AG09319 (cell line): ENCODE data around the gene TTC23L.
A peak's percentile ranks its signal among the peaks of the same experiment; 100 is the strongest.

Source experiments
- DNase-seq: peaks from one replicate; pipeline ENCODE4 v3.0.0-alpha.2; 2010; ENCODE audit warnings: low read depth; ENCODE audit errors: extremely low read depth
- TF ChIP-seq, protein P1 (sequence below): IDR thresholded peaks from 2 replicates; pipeline ENCODE4 v1.5.1; 2011; ENCODE audit warnings: low read depth, mild to moderate bottlenecking, inconsistent platforms, low read length, moderate library complexity

Gene TTC23L

DNA sequence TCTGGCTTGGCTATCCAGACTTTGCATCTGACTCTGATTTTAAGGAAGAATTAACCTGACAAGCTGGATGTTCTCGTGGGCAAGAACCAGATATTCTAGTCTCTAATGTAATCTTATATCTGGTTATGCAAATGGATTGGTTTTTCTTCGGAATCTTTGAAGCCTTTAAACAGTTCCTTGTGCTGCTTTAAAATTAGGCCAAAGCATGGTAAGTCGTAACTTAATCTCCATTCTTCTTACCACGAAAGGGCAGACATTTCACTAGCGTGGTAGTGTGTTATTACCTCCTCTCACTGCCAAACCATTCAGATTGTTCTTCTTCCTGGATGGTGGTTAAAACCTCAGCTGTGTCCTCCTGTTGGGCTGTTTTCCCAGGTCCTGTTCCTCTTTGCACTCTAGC is 34.1 kb upstream of the TTC23L start:
- TF ChIP-seq, protein P1, sequence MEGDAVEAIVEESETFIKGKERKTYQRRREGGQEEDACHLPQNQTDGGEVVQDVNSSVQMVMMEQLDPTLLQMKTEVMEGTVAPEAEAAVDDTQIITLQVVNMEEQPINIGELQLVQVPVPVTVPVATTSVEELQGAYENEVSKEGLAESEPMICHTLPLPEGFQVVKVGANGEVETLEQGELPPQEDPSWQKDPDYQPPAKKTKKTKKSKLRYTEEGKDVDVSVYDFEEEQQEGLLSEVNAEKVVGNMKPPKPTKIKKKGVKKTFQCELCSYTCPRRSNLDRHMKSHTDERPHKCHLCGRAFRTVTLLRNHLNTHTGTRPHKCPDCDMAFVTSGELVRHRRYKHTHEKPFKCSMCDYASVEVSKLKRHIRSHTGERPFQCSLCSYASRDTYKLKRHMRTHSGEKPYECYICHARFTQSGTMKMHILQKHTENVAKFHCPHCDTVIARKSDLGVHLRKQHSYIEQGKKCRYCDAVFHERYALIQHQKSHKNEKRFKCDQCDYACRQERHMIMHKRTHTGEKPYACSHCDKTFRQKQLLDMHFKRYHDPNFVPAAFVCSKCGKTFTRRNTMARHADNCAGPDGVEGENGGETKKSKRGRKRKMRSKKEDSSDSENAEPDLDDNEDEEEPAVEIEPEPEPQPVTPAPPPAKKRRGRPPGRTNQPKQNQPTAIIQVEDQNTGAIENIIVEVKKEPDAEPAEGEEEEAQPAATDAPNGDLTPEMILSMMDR, result no peak
- DNase-seq, result peak; percentile 73

DNA sequence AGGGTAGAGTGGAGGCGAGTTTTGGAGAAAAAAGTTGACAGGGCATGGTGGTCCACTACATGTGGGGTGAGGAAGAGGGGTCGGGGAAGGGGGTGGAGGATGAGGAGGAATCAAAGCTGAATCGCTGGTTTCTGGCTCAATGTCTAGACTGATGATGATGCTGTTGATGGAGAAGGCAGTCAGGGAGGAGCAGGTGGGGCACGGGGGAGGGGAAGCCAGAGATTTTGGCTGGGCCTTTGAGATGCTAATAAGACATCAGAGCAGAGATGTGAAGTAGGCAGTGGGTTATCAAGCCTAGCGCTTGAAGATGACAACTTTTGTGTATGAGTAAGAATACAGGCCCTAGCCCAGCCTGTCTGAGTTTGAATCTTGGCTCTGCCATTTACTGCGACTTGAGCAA is 32.4 kb upstream of the TTC23L start:
- no peak for DNase-seq
- TF ChIP-seq, protein P1, result no peak

DNA sequence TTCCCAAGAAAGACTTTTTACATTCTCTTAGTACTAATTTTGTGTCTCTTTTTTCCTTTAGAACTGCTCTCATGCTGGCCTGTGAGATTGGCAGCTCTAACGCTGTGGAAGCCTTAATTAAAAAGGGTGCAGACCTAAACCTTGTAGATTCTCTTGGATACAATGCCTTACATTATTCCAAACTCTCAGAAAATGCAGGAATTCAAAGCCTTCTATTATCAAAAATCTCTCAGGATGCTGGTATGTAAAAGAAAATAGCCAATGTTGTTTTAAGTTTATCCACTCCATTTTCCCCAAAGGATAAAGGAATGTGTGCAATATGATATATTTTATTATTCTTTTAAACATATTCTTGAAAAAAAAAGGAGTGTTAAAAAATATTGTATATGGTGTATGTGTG is 27.3 kb upstream of the TTC23L start:
- TF ChIP-seq, protein P1, result no peak

DNA sequence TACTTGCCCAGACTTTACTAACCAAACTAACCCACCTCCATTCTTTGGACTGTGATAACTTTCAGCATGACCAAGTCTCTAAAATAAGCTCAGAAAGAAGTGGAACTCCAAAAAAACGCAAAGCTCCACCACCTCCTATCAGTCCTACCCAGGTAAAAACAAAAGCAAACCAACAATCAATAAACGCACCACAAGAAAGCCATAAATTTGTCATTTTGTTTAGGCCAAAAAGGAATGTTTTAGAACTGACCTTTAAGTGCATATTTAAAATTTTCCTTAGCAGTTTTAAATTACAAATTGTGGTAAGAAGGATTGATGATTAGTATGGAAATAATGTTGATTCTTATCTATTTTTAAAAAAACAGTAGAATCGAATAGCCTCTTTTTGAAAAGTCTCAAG is 25.5 kb upstream of the TTC23L start:
- TF ChIP-seq, protein P1, result no peak
- no peak for DNase-seq

More for the DNA sequence above, 27.3 kb upstream of the TTC23L start:
- DNase-seq, result no peak

DNA sequence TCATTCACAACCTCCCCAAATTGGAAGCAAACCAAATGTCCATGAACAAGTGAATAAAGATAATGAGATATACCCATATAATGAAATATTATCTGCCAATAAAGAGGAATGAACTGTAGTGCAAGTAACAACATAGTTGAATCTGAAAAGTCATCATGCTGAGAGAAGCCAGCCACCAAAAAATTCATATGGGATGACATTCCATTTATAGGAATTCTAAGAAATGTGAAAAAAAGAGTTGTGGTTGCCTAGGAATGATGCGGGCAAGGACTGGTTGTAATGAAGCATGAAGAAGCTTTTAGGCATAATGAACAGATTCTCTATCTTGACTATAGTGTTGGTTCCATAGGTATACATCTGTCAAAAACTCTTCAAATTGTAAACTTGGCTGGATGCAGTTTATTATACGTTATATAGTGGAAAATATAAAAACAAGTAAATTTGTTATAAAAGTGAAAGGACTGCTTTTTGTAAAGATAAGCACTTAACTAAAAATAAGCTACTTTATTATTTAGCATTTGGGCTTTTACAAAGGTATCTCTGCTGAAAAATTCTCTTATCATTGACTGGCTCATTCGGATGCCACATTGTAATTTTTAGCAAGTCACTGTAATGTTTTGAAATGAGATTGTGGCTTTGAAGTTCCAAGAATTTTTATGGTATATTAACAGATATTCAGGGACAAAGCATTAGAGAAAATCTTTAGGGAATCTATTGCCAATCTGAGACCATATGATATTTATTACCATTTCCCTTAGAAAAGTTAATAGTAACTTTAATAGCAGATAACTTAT is 21.2 kb upstream of the TTC23L start:
- DNase-seq, result no peak
- TF ChIP-seq, protein P1, result no peak

DNA sequence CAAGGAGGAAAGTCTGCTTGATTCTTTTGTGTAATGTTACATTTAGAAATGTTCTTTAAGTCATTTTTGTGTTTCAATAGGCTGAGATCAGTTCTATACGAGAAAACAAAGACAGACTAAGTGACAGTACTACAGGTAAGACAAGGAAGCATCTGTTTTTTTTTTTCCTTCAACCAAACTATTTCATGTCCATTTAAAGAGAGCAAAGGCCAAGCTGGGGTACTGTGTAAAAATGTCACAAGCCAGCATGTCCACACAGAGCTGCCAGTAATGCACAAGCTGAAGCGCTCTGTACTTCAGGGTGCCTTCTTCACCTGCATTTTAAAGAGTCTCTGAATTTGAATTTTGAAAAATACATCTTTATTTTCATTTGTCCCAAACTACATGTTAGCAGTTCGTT is 20.2 kb upstream of the TTC23L start:
- TF ChIP-seq, protein P1, result no peak
- no peak for DNase-seq

DNA sequence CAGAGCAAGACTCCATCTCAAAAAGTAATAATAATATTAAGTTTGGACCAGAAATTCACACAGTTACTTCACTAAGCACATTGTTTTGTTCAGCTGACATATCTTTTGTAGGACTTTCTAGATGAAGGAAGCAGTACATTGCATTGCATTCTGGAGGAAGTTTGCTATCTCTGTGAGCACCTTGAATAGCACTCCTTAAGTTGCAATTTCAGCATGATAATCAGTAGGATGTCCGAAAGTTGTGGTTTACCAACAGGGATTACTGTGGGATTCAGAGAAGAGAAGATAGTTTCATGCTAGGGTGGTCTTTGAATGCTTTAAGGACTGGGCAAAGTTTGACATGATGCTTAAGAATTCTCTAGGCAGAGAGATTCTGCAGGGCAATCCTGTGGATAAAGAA is 18.4 kb upstream of the TTC23L start:
- DNase-seq, result no peak
- TF ChIP-seq, protein P1, result no peak
